Peyer's patch (tissue), 4 donors: ENCODE results near the gene TRPM3. TPM values are rescaled to one million over a fixed set of nuclear protein-coding genes. Genes with fewer than 3 reads are reported as not detected.
"Not testable (repeated sequence)": the region's sequence is repeated elsewhere in the genome, so short reads cannot be mapped to it uniquely, and the experiment has no call there.

ENCODE experiments used
- DNase-seq, 3 donors: peaks; one replicate each; pipeline ENCODE4 v3.0.0-alpha.2; 2017 to 2019
- H3K27ac ChIP-seq, 4 donors: fragments of 200-600 bp; sonication (generic); one replicate each; pipeline ENCODE4 v1.5.1; 2016 to 2019
- H3K27me3 ChIP-seq, 2 donors: fragments of 200-600 bp; sonication (generic); one replicate each; pipeline ENCODE4 v1.5.1; 2019
- H3K36me3 ChIP-seq, 3 donors: fragments of 200-600 bp; sonication (generic); one replicate each; pipeline ENCODE4 v1.5.1; 2016 to 2019
- H3K4me1 ChIP-seq, 4 donors: fragments of 200-600 bp; sonication (generic); one replicate each; pipeline ENCODE4 v1.5.1; 2016 to 2019
- H3K4me3 ChIP-seq, 4 donors: fragments of 200-600 bp; sonication (generic); 1 replicate in 3 of 4; 2 replicates in 1 of 4; pipeline ENCODE4 v1.5.1; 2016 to 2019; ENCODE audit warnings: mild to moderate bottlenecking in 1 of 4
- H3K9me3 ChIP-seq, 4 donors: fragments of 200-600 bp; sonication (generic); one replicate each; pipeline ENCODE4 v1.5.1; 2016 to 2019; ENCODE audit warnings: mild to moderate bottlenecking in 1 of 4
- CTCF ChIP-seq, 6 experiments: fragments of 450-650 bp in 4 of 6; fragments of 200-600 bp in 2 of 6; sonication (generic) in 1 of 6; IDR thresholded peaks; one replicate each; pipeline ENCODE4 v1.5.1; 2017 to 2019; ENCODE audit warnings: antibody characterized with exemption in 6 of 6, mild to moderate bottlenecking in 3 of 6, moderate library complexity in 1 of 6
- POLR2A ChIP-seq, 2 donors: fragments of 450-650 bp; IDR thresholded peaks; one replicate each; pipeline ENCODE4 v1.5.1; 2017; ENCODE audit warnings: antibody characterized with exemption in 2 of 2, mild to moderate bottlenecking in 2 of 2, moderate library complexity in 2 of 2
- total RNA-seq, 4 donors: library from RNA; depleted of rRNA; stranded (reverse); fragments of >200 nt; gene quantifications; one replicate each; pipeline ENCODE4 v1.1.0, GENCODE V29; 2016

Gene TRPM3
- total RNA-seq, 4 donors from 2014 or later: 0.28 to 0.80 TPM; not detected in 2

DNA sequence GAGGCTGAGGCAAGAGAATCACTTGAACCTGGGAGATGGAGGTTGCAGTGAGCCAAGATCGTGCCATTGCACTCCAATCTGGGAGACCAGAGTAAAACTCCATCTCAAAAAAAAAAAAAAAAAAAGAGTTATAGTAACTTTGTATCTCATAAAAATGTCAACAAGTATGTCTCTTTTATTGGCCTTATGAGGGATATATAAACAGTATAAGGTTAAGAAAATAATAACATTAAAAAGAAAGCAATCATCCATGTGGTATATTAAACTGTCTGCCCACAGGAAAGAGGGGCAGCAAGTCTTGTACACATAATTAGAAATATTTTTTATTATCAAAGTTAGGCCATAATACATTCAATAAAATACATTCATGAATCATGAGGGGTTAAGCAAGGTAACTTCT, 447.6 kb downstream of the TRPM3 start:
- no peak for TF ChIP-seq CTCF (IDR thresholded peaks at IDR 0.05)
- no peak for TF ChIP-seq POLR2A (IDR thresholded peaks at IDR 0.05)
- Histone ChIP-seq H3K27me3 (no peaks in the 10 kb centered on the region), H3K4me3 (no peak overlapping the region), H3K36me3 (no peaks in the 10 kb centered on the region), H3K4me1 (no peaks in the 10 kb centered on the region), H3K9me3 (no peaks in the 10 kb centered on the region), H3K27ac (no peak overlapping the region)
- no peak for DNase-seq

DNA sequence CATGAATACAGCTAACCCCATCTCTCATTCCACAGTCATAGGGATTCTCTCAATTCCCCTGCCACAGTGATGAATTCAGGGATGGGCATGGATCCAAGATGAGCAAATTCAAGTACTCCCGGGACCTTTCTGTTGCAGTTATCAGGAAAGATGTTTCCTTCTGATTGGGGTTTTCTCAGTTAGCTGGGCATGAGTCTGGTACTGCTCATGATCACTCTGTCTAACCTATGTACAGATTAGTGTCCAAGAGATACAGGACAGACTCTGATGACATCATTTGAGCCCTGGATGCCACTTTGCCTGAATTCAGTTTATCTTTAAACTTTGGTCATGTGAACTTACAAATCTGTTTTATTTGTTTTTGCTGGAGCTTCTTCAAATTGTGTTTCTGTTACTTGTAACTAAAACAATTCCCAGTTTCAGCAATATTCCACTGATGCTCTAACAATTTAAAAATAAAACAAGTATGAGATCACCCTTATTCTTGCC, 449.2 kb downstream of the TRPM3 start:
- Histone ChIP-seq H3K36me3 (no peaks in the 10 kb centered on the region), H3K4me3 (no peak overlapping the region), H3K4me1 (no peaks in the 10 kb centered on the region), H3K27me3 (no peaks in the 10 kb centered on the region), H3K9me3 (no peaks in the 10 kb centered on the region), H3K27ac (no peak overlapping the region)
- DNase-seq: no peak
- no peak for TF ChIP-seq POLR2A (IDR thresholded peaks at IDR 0.05)
- no peak for TF ChIP-seq CTCF (IDR thresholded peaks at IDR 0.05)

GRCh38 chr9:70668751-70669150, 452.7 kb downstream of the TRPM3 start:
- no peaks in the 10 kb centered on the region for H3K4me1 ChIP-seq
- no peaks in the 10 kb centered on the region for H3K36me3 ChIP-seq
- H3K4me3 ChIP-seq: no peak overlapping the region
- TF ChIP-seq POLR2A (IDR thresholded peaks at IDR 0.05) (no peak), CTCF (IDR thresholded peaks at IDR 0.05) (no peak)
- no peaks in the 10 kb centered on the region for H3K9me3 ChIP-seq
- H3K27ac ChIP-seq: no peak overlapping the region
- no peaks in the 10 kb centered on the region for H3K27me3 ChIP-seq
- no peak for DNase-seq

GRCh38 chr9:70658765-70659164, 462.7 kb downstream of the TRPM3 start:
- Histone ChIP-seq H3K4me3 (no peak overlapping the region), H3K36me3 (no peaks in the 10 kb centered on the region), H3K4me1 (no peaks in the 10 kb centered on the region), H3K9me3 (no peaks in the 10 kb centered on the region), H3K27ac (no peak overlapping the region), H3K27me3 (no peaks in the 10 kb centered on the region)
- TF ChIP-seq POLR2A (IDR thresholded peaks at IDR 0.05): no peak
- TF ChIP-seq CTCF (IDR thresholded peaks at IDR 0.05): no peak
- DNase-seq: no peak

- no peak for TF ChIP-seq POLR2A (IDR thresholded peaks at IDR 0.05)
- TF ChIP-seq CTCF (IDR thresholded peaks at IDR 0.05): no peak
- H3K27me3 ChIP-seq: no peaks in the 10 kb centered on the region
- no peak overlapping the region for H3K27ac ChIP-seq
- H3K9me3 ChIP-seq: no peaks in the 10 kb centered on the region
- no peaks in the 10 kb centered on the region for H3K4me1 ChIP-seq
- no peaks in the 10 kb centered on the region for H3K36me3 ChIP-seq
- H3K4me3 ChIP-seq: no peak overlapping the region
- DNase-seq: no peak
Observed at GRCh38 chr9:70656281-70656680, 465.1 kb downstream of the TRPM3 start.

DNA sequence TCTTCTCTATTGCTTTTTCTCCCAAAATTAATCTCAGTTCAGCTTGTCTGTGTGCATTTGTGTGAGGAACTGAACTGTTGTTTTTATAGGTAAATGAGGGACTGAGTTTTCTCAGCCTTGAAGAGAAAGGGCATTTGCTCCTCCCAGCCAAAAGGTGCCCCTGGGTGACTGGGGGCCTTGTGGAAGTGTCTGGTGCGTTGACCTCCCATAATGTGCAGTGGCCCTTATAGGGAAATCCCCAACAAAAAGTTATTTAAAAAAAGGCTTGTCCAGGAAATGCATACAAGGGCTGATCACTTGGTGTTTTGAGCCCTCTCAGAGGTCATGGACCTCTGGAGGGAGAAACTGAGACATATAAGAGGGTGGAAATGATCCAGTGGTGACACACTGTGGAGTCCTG, 467.3 kb downstream of the TRPM3 start:
- TF ChIP-seq POLR2A (IDR thresholded peaks at IDR 0.05) (no peak), CTCF (IDR thresholded peaks at IDR 0.05) (no peak)
- Histone ChIP-seq H3K4me1 (no peaks in the 10 kb centered on the region), H3K27ac (no peak overlapping the region), H3K27me3 (no peaks in the 10 kb centered on the region), H3K36me3 (no peaks in the 10 kb centered on the region), H3K4me3 (no peak overlapping the region), H3K9me3 (peaks cover 0 to 2% (median 0%) of the 10 kb centered on the region in 4 donors)
- no peak for DNase-seq

GRCh38 chr9:70644627-70645026, 476.8 kb downstream of the TRPM3 start:
- not testable (repeated sequence) for H3K36me3 ChIP-seq, H3K4me3 ChIP-seq, DNase-seq, H3K4me1 ChIP-seq, H3K9me3 ChIP-seq, H3K27ac ChIP-seq, H3K27me3 ChIP-seq
